Measurements from ENCODE around the gene LIME1. TPM values are rescaled to one million over a fixed set of nuclear protein-coding genes. Genes with fewer than 3 reads are reported as not detected.
A peak's percentile ranks its signal among the peaks of the same experiment; 100 is the strongest.

LIME1 gene
- total RNA-seq, 2 donors from 2014 or later = 156 to 179 TPM

GRCh38 chr20:63734111-63734945 lies 2.1 kb upstream of the LIME1 start:
- ATAC-seq (no peak), DNase-seq (no peak)
- Mint-ChIP-seq H3K27me3 (no peaks in the 10 kb centered on the region), H3K4me1 (peaks cover 20% of the 10 kb centered on the region), H3K27ac (peak overlapping the region; percentile 35), H3K36me3 (ENCODE audit: low read depth) (peaks cover 3% of the 10 kb centered on the region), H3K4me3 (no peak overlapping the region)
- H3K9me3 ChIP-seq (ENCODE audit: control insufficient read depth, low read length, poor library complexity, severe bottlenecking) = no peaks in the 10 kb centered on the region

GRCh38 chr20:63734946-63735858 lies 1.3 kb upstream of the LIME1 start:
- H3K36me3 Mint-ChIP-seq (ENCODE audit: low read depth) = peaks cover 3% of the 10 kb centered on the region
- H3K27ac Mint-ChIP-seq = peak overlapping the region; percentile 79
- no peaks in the 10 kb centered on the region for H3K27me3 Mint-ChIP-seq
- no peak for ATAC-seq
- H3K9me3 ChIP-seq (ENCODE audit: control insufficient read depth, low read length, poor library complexity, severe bottlenecking) = no peaks in the 10 kb centered on the region
- peaks cover 16% of the 10 kb centered on the region for H3K4me1 Mint-ChIP-seq
- DNase-seq = no peak
- peak overlapping the region; percentile 92 for H3K4me3 Mint-ChIP-seq

DNA sequence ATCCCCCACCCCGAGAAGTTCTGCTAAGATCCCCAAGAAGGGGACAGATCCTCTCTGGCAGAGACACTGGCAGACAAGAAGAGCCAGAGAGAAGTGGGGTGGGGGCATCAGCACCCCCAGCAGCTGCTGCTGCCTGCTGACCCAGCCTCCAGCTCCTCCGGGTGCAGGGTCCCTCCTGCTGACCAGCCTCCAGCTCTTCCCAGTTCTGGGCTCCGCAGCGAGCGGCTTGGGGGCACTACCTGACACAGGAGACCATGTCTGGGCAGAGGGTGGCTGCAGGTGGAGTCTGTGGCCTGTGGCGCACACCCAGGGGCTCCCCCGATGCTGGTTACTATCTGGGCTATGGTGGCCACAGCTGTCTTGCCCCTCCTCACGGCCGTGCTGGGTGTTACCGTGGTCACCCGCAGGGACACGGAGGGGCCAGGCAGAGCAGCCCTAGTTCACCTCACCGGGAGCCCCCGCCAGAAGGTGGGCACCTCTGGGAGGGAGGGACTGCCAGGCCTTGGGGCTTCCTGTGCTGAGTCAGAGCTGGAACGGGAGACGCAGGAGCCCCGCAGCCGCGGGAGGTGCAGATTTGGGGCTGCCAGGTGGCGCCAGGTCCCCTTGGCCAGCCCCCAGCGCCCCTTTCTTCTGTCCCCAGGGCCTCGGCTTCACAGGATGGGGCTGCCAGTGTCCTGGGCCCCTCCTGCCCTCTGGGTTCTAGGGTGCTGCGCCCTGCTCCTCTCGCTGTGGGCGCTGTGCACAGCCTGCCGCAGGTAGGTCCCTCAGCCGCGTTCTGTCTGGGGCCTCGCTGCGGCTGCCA lies 630 bp downstream of the LIME1 start:
- ATAC-seq (peak; percentile 44), DNase-seq (peak in 2 of 3 donors; percentile 47 to 61)
- Mint-ChIP-seq H3K27me3 (no peaks in the 10 kb centered on the region), H3K4me1 (peaks cover 16% of the 10 kb centered on the region), H3K36me3 (ENCODE audit: low read depth) (peaks cover 3% of the 10 kb centered on the region), H3K4me3 (peak overlapping the region; percentile 92), H3K27ac (peak overlapping the region; percentile 79)
- H3K9me3 ChIP-seq (ENCODE audit: control insufficient read depth, low read length, poor library complexity, severe bottlenecking) = no peaks in the 10 kb centered on the region

- H3K9me3 ChIP-seq (ENCODE audit: control insufficient read depth, low read length, poor library complexity, severe bottlenecking) = no peaks in the 10 kb centered on the region
- no peaks in the 10 kb centered on the region for H3K27me3 Mint-ChIP-seq
- DNase-seq (no peak), ATAC-seq (no peak)
- H3K4me1 Mint-ChIP-seq = peaks cover 16% of the 10 kb centered on the region
- H3K36me3 Mint-ChIP-seq (ENCODE audit: low read depth) = peaks cover 3% of the 10 kb centered on the region
- no peak overlapping the region for H3K27ac Mint-ChIP-seq
- H3K4me3 Mint-ChIP-seq = peak overlapping the region; percentile 92
These were observed 1.2 kb downstream of the LIME1 start for GRCh38 chr20:63737695-63737944.

DNA sequence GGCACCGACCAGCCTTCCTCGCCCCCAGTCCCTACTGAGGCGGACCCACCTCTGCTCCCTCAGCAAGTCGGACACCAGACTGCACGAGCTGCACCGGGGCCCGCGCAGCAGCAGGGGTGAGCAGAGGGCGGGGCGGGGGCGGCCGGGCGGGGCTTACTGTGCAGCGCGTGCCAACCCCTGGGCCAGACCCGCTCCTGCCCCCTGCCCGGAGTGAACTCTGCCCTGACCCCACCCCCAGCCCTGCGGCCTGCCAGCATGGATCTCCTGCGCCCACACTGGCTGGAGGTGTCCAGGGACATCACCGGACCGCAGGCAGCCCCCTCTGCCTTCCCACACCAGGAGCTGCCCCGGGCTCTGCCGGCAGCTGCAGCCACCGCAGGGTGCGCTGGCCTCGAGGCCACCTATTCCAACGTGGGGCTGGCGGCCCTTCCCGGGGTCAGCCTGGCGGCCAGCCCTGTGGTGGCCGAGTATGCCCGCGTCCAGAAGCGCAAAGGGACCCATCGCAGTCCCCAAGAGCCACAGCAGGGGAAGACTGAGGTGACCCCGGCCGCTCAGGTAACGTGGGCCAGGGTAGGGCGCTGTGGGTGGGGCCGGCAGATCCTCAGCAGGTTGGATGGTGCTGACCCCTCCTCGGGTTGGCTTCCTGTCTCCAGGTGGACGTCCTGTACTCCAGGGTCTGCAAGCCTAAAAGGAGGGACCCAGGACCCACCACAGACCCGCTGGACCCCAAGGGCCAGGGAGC lies 1.7 kb downstream of the LIME1 start:
- DNase-seq (peak in 2 of 3 donors; percentile 34 to 47), ATAC-seq (peak; percentile 14)
- no peaks in the 10 kb centered on the region for H3K9me3 ChIP-seq (ENCODE audit: control insufficient read depth, low read length, poor library complexity, severe bottlenecking)
- peaks cover 3% of the 10 kb centered on the region for H3K36me3 Mint-ChIP-seq (ENCODE audit: low read depth)
- H3K27ac Mint-ChIP-seq = peak overlapping the region; percentile 39
- H3K4me1 Mint-ChIP-seq = peaks cover 16% of the 10 kb centered on the region
- H3K27me3 Mint-ChIP-seq = no peaks in the 10 kb centered on the region
- peak overlapping the region; percentile 92 for H3K4me3 Mint-ChIP-seq

- Mint-ChIP-seq H3K4me1 (peaks cover 16% of the 10 kb centered on the region), H3K36me3 (ENCODE audit: low read depth) (peaks cover 3% of the 10 kb centered on the region), H3K27ac (peak overlapping the region; percentile 39), H3K4me3 (peak overlapping the region; percentile 92), H3K27me3 (no peaks in the 10 kb centered on the region)
- DNase-seq = peak in 1 of 3 donors; percentile 31
- ATAC-seq = no peak
- no peaks in the 10 kb centered on the region for H3K9me3 ChIP-seq (ENCODE audit: control insufficient read depth, low read length, poor library complexity, severe bottlenecking)
These were observed 2.2 kb downstream of the LIME1 start for GRCh38 chr20:63738687-63739129.

GRCh38 chr20:63739130-63740069 lies 2.9 kb downstream of the LIME1 start, which contains the start of gene SLC2A4RG:
Gene SLC2A4RG, plus strand, starts transcription at chr20:63739776. Its CDS starts 137 bp downstream, at chr20:63739913.
- peak within 1 kb of the TSS; percentile 92 for H3K4me3 Mint-ChIP-seq
- ATAC-seq (peak; percentile 38), DNase-seq (peak; percentile 55 to 79 (median 68))
- no peaks in the 10 kb centered on the region for H3K36me3 Mint-ChIP-seq (ENCODE audit: low read depth)
- no peaks in the 10 kb centered on the region for H3K9me3 ChIP-seq (ENCODE audit: control insufficient read depth, low read length, poor library complexity, severe bottlenecking)
- peak within 1 kb of the TSS; percentile 39 for H3K27ac Mint-ChIP-seq
- peaks cover 12% of the 10 kb centered on the region for H3K4me1 Mint-ChIP-seq
- H3K27me3 Mint-ChIP-seq = no peaks in the 10 kb centered on the region

GRCh38 chr20:63740070-63740626 lies 3.7 kb downstream of the LIME1 start:
- no peaks in the 10 kb centered on the region for H3K9me3 ChIP-seq (ENCODE audit: control insufficient read depth, low read length, poor library complexity, severe bottlenecking)
- ATAC-seq (peak; percentile 4), DNase-seq (peak in 2 of 3 donors; percentile 67 to 68)
- Mint-ChIP-seq H3K27ac (no peak overlapping the region), H3K36me3 (ENCODE audit: low read depth) (no peaks in the 10 kb centered on the region), H3K27me3 (no peaks in the 10 kb centered on the region), H3K4me3 (peak overlapping the region; percentile 74), H3K4me1 (peaks cover 14% of the 10 kb centered on the region)

GRCh38 chr20:63740627-63741353 lies 4.3 kb downstream of the LIME1 start:
- Mint-ChIP-seq H3K36me3 (ENCODE audit: low read depth) (no peaks in the 10 kb centered on the region), H3K4me1 (peaks cover 9% of the 10 kb centered on the region), H3K4me3 (peak overlapping the region; percentile 74), H3K27me3 (no peaks in the 10 kb centered on the region), H3K27ac (no peak overlapping the region)
- H3K9me3 ChIP-seq (ENCODE audit: control insufficient read depth, low read length, poor library complexity, severe bottlenecking) = no peaks in the 10 kb centered on the region
- DNase-seq (no peak), ATAC-seq (peak; percentile 16)

DNA sequence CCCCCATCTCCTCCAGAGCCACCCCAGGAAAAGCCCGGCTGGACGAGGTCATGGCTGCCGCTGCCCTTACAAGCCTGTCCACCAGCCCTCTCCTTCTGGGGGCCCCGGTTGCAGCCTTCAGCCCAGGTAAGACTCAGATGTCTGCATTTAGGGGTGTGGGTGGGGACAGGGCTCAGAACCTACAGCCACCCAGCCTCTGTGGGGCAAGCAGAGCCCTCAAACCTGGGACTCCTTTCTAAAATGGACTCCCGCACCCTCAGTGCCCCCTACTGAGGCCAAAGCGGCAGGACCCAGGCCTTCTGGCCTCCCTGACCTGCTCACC lies 4.9 kb downstream of the LIME1 start:
- DNase-seq (no peak), ATAC-seq (no peak)
- Mint-ChIP-seq H3K27me3 (no peaks in the 10 kb centered on the region), H3K4me1 (peaks cover 4% of the 10 kb centered on the region), H3K4me3 (peak overlapping the region; percentile 74), H3K27ac (no peak overlapping the region), H3K36me3 (ENCODE audit: low read depth) (no peaks in the 10 kb centered on the region)
- no peaks in the 10 kb centered on the region for H3K9me3 ChIP-seq (ENCODE audit: control insufficient read depth, low read length, poor library complexity, severe bottlenecking)

Data from T-helper 17 cell (primary cell).